ENCODE results near the gene SCMH1.

Gene SCMH1

DNA sequence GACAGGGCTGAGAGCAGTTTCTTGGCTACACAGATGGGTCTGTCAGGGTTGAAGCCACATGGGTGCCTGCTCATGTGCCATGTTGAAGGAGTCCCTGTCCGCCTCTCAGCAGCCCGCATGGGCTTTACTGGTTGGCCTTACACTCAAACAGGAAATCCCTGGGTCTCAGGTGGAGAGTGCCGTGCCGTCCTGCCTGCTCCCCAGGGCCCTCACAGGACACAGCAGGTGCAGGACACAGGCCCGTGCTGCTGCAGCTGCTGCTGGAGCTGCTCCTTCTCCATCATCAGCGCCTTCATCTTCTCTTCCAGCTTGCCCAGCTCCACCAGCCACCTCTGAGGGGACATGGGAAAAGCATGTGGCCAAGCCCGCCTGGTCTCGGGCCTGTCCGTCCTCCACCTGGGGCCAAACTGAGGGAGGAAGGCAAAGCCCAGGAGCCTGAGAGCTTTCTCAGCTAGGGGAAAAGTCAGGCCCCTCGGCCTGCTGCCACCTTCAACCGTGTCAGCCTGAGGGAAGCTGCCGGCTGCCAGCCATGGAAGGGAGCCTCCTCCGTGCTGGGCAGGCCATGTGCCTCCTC, 226.1 kb downstream of the SCMH1 start:
- Mint-ChIP-seq H3K4me1 (ENCODE audit: low read depth) (peaks cover 11% of the 10 kb centered on the region), H3K27me3 (no peaks in the 10 kb centered on the region), H3K27ac (no peak overlapping the region), H3K9me3 (ENCODE audit: low read depth) (no peaks in the 10 kb centered on the region), H3K4me3 (no peak overlapping the region), H3K36me3 (peaks cover 8% of the 10 kb centered on the region)

DNA sequence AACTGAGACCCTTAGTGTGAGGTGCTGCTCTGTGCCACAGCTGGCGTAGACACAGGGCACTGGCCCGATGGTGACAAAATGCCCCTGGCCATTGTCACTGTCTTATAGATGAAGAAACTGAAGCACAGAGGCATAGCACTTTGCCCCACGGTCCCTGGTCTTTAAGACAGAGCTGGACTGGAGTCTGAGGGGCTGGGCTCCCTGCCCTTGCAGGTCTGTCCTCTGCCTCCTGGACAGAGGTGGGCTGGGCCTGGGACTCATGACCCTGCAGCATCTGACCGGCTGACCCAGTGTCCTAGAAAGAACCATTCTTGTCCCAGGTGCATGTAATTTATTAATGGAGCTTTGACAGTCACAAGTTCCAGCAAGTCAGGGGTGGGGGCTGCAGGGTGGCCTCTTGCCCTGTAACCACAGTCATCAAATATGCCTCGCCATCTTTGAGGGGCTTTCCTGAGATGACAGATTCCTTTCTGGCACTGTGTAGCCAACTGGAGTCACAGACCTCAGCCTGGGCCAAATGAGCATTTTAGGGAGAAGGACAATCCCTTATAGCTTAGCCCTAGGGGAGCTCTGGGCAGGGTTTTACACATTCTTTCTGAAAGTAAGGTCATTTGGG, 226.7 kb downstream of the SCMH1 start:
- no peaks in the 10 kb centered on the region for H3K27me3 Mint-ChIP-seq
- no peak overlapping the region for H3K4me3 Mint-ChIP-seq
- H3K36me3 Mint-ChIP-seq: peaks cover 8% of the 10 kb centered on the region
- H3K27ac Mint-ChIP-seq: peak overlapping the region; percentile 17
- peaks cover 11% of the 10 kb centered on the region for H3K4me1 Mint-ChIP-seq (ENCODE audit: low read depth)
- no peaks in the 10 kb centered on the region for H3K9me3 Mint-ChIP-seq (ENCODE audit: low read depth)

DNA sequence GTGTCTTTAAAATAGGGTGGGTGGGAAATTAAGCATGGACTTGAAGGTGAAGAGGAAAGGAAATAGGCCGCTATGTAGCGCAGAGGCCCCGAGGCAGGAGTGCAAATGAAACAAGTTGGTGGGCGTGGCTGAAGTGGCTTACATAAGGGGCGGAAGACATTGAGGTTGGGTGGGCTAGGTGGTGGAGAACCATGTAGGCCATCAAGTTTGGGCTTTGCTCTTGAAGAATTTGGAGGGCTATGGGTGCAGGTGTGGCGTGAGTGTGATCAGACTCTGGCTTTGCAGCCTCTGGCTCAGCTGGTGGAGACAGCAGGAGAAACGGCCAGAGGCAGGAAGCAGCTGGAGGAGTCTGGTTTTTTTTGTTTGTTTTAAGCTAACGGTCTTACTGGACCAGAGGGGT, 227.2 kb downstream of the SCMH1 start:
- H3K4me1 Mint-ChIP-seq (ENCODE audit: low read depth): peaks cover 11% of the 10 kb centered on the region
- H3K27me3 Mint-ChIP-seq: no peaks in the 10 kb centered on the region
- H3K27ac Mint-ChIP-seq: peak overlapping the region; percentile 16
- no peaks in the 10 kb centered on the region for H3K9me3 Mint-ChIP-seq (ENCODE audit: low read depth)
- no peak overlapping the region for H3K4me3 Mint-ChIP-seq
- peaks cover 8% of the 10 kb centered on the region for H3K36me3 Mint-ChIP-seq

DNA sequence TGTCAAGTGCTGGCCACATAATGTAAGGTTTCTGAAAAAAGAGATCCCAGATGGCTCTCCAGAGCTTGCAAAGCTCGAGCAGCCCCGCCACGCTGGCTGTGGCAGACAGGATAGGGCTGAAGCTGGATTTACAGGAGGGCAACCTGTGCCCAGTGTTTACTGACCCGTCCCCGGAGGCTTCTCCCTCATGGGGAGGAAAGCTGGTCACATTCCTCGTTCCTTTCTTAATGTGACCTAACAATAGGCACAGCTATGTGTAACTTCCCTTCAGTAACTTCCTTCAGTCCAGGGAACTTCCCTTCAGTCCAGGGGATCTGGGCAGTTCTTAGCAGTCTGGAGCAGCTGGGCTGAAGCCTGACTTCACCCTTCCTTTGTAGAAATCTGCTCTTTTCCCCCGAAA, 228.3 kb downstream of the SCMH1 start:
- Mint-ChIP-seq H3K9me3 (ENCODE audit: low read depth) (no peaks in the 10 kb centered on the region), H3K27ac (peak overlapping the region; percentile 11), H3K36me3 (peaks cover 10% of the 10 kb centered on the region), H3K27me3 (no peaks in the 10 kb centered on the region), H3K4me3 (no peak overlapping the region), H3K4me1 (ENCODE audit: low read depth) (peaks cover 11% of the 10 kb centered on the region)

DNA sequence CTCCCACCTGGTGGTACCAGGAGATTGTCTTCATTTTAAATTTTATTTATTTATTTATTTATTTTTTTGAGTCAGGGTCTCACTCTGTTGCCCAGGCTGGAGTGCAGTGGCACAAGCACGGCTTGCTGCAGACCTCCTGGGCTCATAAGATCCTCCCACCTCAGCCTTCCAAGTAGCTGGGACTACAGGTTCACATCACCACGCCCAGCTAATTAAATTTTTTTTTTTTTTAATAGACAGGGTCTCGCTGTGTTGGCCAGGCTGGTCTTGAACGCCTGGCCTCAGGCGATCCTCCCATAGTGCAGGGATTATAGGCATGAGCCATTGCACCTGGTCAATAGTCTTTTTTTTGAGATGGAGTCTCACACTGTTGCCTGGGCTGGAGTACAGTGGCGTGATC, 229.1 kb downstream of the SCMH1 start:
- no peak overlapping the region for H3K27ac Mint-ChIP-seq
- no peaks in the 10 kb centered on the region for H3K9me3 Mint-ChIP-seq (ENCODE audit: low read depth)
- no peaks in the 10 kb centered on the region for H3K27me3 Mint-ChIP-seq
- H3K4me3 Mint-ChIP-seq: no peak overlapping the region
- H3K4me1 Mint-ChIP-seq (ENCODE audit: low read depth): peaks cover 11% of the 10 kb centered on the region
- H3K36me3 Mint-ChIP-seq: peaks cover 14% of the 10 kb centered on the region

DNA sequence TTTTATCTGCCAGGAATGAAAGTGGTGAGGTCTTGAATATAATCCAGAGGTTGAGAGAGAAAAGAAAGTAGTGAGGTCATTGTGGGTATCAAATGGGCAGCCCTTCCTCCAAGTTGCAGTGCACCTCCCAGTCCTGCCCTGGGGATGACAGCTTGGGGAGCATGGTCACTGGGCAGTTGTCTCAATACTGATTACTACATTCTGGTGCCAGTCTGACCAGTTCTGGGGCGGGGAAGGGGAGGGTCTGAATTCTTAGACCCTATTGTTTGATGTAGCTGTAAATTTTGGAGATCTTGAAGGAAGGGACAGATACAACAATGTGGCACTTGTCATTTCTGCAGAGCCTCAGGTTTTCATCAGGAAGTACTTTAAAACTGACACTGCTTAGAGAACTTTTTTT, 231.8 kb downstream of the SCMH1 start:
- no peak overlapping the region for H3K27ac Mint-ChIP-seq
- no peaks in the 10 kb centered on the region for H3K27me3 Mint-ChIP-seq
- no peak overlapping the region for H3K4me3 Mint-ChIP-seq
- no peaks in the 10 kb centered on the region for H3K9me3 Mint-ChIP-seq (ENCODE audit: low read depth)
- peaks cover 16% of the 10 kb centered on the region for H3K36me3 Mint-ChIP-seq
- H3K4me1 Mint-ChIP-seq (ENCODE audit: low read depth): peaks cover 11% of the 10 kb centered on the region

DNA sequence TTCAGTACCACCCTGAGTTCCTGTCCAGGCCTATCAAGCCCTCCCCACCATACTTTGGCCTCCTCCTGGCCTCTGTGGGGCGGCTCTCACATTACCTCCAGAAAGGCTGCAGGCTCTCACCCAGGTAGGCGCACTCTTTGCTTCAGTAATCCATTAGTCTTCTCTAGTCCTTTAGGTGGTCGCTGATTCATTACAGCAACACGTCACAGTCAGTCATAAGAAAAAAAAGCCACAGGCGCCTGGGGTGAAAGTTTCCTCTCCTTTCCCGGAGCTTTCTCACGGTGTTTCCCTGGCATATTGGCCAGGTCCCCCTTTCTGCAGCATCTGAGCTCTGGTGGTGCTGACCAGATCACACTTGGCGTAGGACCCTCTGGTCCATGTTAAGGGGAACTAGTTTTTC, 232.6 kb downstream of the SCMH1 start:
- no peak overlapping the region for H3K27ac Mint-ChIP-seq

DNA sequence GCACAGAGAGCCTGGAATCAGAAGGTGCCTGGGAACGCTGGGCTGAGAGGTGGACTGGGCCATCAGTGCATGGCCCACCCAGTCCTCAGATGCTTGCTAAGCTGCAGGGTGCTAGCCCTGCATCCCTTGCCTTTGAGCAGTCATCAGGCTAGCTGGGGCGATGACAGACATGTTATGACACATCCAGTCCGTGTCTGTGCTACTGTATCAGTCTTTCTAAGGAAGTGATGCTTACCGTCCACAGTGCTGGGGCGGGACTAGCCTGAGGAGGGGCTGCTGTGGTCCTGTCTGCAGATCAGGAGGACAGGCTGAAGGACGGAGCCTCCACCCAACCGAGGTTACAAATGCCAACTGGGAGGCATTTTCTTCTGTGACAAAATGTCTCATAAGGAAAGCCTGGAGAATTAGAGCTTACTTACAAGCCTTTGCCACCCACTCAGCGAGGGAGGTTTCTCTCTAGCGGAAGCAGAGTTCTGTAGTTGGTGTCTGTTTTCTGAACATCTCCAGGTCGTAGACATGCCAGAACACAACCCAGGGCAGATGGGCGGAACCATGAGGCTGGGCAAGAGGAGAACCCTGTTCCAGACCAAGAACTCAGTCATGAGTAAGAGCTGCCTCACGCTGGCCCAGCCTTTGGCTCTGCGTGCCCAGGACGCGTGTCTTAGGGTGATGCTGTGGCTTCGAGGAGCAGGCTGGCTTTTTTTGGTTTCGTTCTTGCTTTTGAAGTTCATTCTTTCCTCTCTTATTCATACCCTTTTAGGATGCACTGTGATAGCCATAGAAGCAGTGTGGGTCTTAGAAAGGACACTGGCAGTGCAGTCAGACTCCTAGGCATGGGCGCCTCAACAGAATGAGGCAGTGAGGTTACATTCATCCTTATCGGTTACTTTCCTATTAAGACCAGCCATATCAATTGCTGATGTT, 234.9 kb downstream of the SCMH1 start:
- H3K9me3 Mint-ChIP-seq (ENCODE audit: low read depth): no peaks in the 10 kb centered on the region
- H3K27me3 Mint-ChIP-seq: no peaks in the 10 kb centered on the region
- H3K36me3 Mint-ChIP-seq: peaks cover 18% of the 10 kb centered on the region
- no peak overlapping the region for H3K4me3 Mint-ChIP-seq
- H3K27ac Mint-ChIP-seq: no peak overlapping the region
- peaks cover 17% of the 10 kb centered on the region for H3K4me1 Mint-ChIP-seq (ENCODE audit: low read depth)

More for the DNA sequence above, 232.6 kb downstream of the SCMH1 start:
- Mint-ChIP-seq H3K4me3 (no peak overlapping the region), H3K4me1 (ENCODE audit: low read depth) (peaks cover 11% of the 10 kb centered on the region), H3K36me3 (peaks cover 16% of the 10 kb centered on the region), H3K9me3 (ENCODE audit: low read depth) (no peaks in the 10 kb centered on the region), H3K27me3 (no peaks in the 10 kb centered on the region)

DNA sequence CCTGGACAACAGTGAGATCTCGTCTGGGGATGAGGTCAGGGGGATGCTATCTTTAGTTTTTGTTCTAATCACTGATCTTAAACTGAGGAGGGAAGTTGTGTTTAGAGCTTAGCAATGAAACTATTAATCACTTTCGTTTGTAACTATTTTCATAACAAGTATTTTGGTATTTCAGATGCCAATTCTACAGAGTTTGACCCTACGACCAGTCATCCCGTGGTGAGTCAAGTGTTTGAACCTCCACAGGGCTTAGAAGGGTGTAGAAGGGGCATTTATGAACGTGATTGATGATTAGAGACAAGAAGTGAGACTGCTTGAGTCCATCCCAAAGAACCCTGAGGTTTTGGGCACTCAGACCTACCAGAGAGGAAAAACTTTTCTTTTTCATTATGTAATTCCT, 236.2 kb downstream of the SCMH1 start:
- H3K36me3 Mint-ChIP-seq: peaks cover 16% of the 10 kb centered on the region
- H3K4me3 Mint-ChIP-seq: no peak overlapping the region
- H3K27ac Mint-ChIP-seq: no peak overlapping the region
- H3K9me3 Mint-ChIP-seq (ENCODE audit: low read depth): no peaks in the 10 kb centered on the region
- peaks cover 22% of the 10 kb centered on the region for H3K4me1 Mint-ChIP-seq (ENCODE audit: low read depth)
- H3K27me3 Mint-ChIP-seq: no peaks in the 10 kb centered on the region

DNA sequence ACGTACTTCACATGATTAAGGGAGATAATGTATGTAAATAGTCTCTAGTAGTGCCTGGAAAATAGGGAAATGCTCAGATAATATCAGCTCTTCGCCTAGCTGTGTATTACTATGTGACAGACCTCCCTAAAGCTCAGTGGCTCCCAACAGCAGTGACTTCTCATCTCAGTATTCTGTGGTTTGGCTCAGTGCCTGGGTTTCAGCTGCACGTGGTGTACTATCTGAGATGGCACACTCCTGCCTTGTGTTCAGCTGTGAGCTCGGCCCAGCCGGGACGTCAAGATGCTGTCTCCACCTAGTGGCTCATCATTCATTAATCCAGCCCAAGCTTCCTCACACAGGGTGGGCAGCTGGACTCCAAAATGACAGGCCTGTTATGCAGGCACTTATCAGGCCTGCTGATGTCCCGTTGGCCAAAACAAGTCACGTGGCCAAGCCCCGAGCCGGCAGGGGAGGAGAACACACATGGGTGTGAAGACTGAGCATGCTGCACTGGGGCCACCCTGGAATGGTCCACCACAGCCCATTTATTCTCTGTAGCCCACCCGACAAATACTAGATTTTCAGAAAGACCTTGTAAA, 238.4 kb downstream of the SCMH1 start:
- Mint-ChIP-seq H3K27me3 (no peaks in the 10 kb centered on the region), H3K36me3 (peaks cover 18% of the 10 kb centered on the region), H3K9me3 (ENCODE audit: low read depth) (no peaks in the 10 kb centered on the region), H3K4me3 (peak overlapping the region; percentile 51), H3K27ac (peak overlapping the region; percentile 54), H3K4me1 (ENCODE audit: low read depth) (peaks cover 24% of the 10 kb centered on the region)

DNA sequence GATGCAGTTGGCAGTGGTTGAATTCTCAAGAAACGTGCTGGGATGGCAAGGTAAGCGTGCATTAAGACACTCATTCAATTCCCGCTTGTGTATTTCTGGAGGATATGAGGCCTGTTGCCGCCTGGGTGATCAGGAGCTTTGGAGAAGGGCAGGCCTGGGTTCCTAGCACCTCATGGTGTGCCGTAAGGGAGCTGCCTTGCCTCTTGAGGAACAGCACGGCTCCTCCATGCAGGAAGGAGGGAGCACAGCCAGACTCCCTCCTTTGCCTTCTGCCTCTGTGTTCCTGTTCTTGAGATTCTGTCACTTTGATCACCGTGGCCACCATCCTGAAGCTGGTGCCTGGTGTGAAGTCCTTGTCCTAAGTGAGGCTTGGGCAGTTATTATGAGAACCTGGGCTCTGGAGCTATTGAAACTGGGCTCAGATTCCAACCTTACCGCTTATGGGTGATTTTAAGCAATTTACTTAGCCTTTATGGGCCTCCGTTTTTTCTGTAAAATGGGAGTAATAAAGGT, 238.9 kb downstream of the SCMH1 start:
- Mint-ChIP-seq H3K27ac (peak overlapping the region; percentile 54), H3K36me3 (peaks cover 18% of the 10 kb centered on the region), H3K4me1 (ENCODE audit: low read depth) (peaks cover 24% of the 10 kb centered on the region), H3K4me3 (peak overlapping the region; percentile 51), H3K27me3 (no peaks in the 10 kb centered on the region), H3K9me3 (ENCODE audit: low read depth) (no peaks in the 10 kb centered on the region)

DNA sequence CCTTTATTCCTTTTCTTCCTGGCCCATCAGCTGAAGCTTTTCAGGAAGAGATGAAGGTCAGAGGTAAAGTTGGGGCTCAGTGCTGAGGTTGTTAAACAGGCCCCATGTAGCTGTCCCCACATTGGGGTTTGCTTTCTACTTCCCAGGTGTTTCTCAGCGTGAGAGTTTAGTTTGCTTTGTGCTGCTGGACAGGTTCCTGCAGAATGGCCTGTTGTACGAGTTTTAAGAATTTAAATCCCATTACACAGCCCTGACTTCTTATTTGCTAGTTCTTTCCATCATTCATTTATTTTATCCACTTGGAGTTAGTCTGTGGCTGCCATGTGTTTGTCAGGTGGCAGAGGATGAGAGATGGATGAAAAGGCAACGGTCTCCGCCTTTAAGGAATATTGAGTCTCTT, 243.4 kb downstream of the SCMH1 start:
- Mint-ChIP-seq H3K36me3 (peaks cover 14% of the 10 kb centered on the region), H3K4me3 (no peak overlapping the region), H3K27ac (no peak overlapping the region), H3K27me3 (no peaks in the 10 kb centered on the region), H3K4me1 (ENCODE audit: low read depth) (peaks cover 22% of the 10 kb centered on the region), H3K9me3 (ENCODE audit: low read depth) (no peaks in the 10 kb centered on the region)

DNA sequence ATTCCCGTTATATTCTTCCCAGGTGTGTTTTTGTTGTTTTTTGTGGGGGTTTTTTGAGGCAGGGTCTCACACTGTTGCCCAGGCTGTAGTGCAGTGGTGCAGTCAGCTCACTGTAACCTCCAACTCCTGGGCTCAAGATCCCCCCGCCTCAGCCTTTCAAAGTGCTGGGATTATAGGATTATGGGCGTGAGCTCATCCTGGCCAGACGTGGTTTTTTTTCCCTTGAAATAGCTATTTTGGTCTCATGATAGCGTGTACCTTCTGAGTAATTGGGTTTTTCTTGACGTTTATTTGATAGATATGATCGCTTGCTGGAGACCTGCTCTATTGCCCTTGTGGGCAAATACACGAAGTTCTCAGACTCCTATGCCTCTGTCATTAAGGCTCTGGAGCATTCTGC, 245.0 kb downstream of the SCMH1 start:
- H3K27ac Mint-ChIP-seq: no peak overlapping the region
- H3K27me3 Mint-ChIP-seq: no peaks in the 10 kb centered on the region
- H3K4me3 Mint-ChIP-seq: no peak overlapping the region
- peaks cover 6% of the 10 kb centered on the region for H3K4me1 Mint-ChIP-seq (ENCODE audit: low read depth)
- no peaks in the 10 kb centered on the region for H3K9me3 Mint-ChIP-seq (ENCODE audit: low read depth)
- peaks cover 11% of the 10 kb centered on the region for H3K36me3 Mint-ChIP-seq

DNA sequence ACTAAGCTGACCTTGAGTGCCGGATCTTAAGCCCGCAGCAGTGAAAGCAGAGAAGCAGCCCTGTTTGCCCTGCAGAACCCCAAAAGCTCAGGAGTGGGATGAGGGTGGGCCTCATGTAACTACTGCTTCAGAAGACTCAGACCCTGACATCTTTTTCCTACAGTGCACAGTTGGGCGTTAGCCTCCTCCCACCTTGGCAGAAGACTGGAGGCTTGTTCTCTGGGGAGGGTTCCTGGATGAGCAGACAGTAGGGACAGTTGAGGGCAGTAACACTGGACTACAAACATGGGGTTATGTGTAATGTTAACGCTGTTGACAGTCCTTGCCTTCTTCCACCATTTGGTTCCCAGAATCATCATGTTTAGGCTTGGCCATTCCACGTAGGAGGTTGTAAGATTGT, 253.0 kb downstream of the SCMH1 start:
- H3K27me3 Mint-ChIP-seq: no peaks in the 10 kb centered on the region
- H3K9me3 Mint-ChIP-seq (ENCODE audit: low read depth): no peaks in the 10 kb centered on the region
- peaks cover 13% of the 10 kb centered on the region for H3K4me1 Mint-ChIP-seq (ENCODE audit: low read depth)
- H3K27ac Mint-ChIP-seq: peak overlapping the region; percentile 8
- H3K4me3 Mint-ChIP-seq: no peak overlapping the region
- peaks cover 39% of the 10 kb centered on the region for H3K36me3 Mint-ChIP-seq

DNA sequence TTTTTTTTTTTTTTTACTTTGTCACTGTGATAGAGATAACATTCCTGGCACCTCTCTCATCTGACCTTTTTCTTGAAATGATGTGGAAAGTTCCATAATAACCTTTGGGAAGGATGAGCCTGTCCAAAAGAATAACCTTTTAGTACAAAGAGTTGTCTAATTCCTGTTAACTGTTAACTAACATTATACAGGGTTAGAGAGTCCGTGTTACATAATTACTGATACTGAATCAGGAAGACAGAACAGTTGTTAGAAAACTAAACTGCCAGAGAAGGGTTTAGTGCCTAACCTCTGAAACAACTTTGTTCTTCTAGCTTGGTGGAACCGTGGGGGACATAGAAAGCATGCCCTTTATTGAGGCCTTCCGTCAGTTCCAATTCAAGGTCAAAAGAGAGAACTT, 253.8 kb downstream of the SCMH1 start:
- peaks cover 43% of the 10 kb centered on the region for H3K36me3 Mint-ChIP-seq
- no peak overlapping the region for H3K4me3 Mint-ChIP-seq
- no peaks in the 10 kb centered on the region for H3K27me3 Mint-ChIP-seq
- peaks cover 19% of the 10 kb centered on the region for H3K4me1 Mint-ChIP-seq (ENCODE audit: low read depth)
- no peaks in the 10 kb centered on the region for H3K9me3 Mint-ChIP-seq (ENCODE audit: low read depth)
- H3K27ac Mint-ChIP-seq: no peak overlapping the region

Data from activated naive CD8-positive, alpha-beta T cell (primary cell).